Gastrocnemius medialis (tissue), 4 donors: ENCODE results near the gene SLC35G2. TPM values are rescaled to one million over a fixed set of nuclear protein-coding genes. Genes with fewer than 3 reads are reported as not detected.

Source experiments
- ATAC-seq, 2 donors: fragments of 150-250 bp; one replicate each; pipeline ENCODE4 v1.9.1; 2016
- DNase-seq, 2 donors: peaks; one replicate each; pipeline ENCODE4 v3.0.0-alpha.2; 2019
- H3K27ac ChIP-seq, 4 donors: fragments of 200-600 bp; sonication (generic); 1 replicate in 1 of 4; 2 replicates in 3 of 4; pipeline ENCODE4 v1.5.1; 2016 to 2018; ENCODE audit warnings: mild to moderate bottlenecking in 2 of 4, moderate library complexity in 1 of 4
- H3K27me3 ChIP-seq, 3 donors: fragments of 200-600 bp; sonication (generic) in 2 of 3; 1 replicate in 1 of 3; 2 replicates in 2 of 3; pipeline versions ENCODE4 v1.5.1 to v1.6.0; 2016 to 2019; ENCODE audit warnings: mild to moderate bottlenecking in 1 of 3, moderate library complexity in 1 of 3
- H3K36me3 ChIP-seq, 2 donors: fragments of 200-600 bp; sonication (generic) in 1 of 2; one replicate each; pipeline ENCODE4 v1.5.1; 2017 to 2018
- H3K4me1 ChIP-seq, 2 donors: fragments of 200-600 bp; sonication (generic) in 1 of 2; one replicate each; pipeline ENCODE4 v1.5.1; 2016 to 2017; ENCODE audit warnings: mild to moderate bottlenecking in 2 of 2
- H3K4me3 ChIP-seq, 4 donors: fragments of 200-600 bp; sonication (generic) in 3 of 4; 1 replicate in 1 of 4; 2 replicates in 3 of 4; pipeline ENCODE4 v1.5.1; 2016 to 2019; ENCODE audit warnings: mild to moderate bottlenecking in 2 of 4
- H3K9me3 ChIP-seq, 3 donors: fragments of 200-600 bp; sonication (generic) in 2 of 3; 1 replicate in 1 of 3; 2 replicates in 2 of 3; pipeline ENCODE4 v1.5.1; 2016 to 2019
- POLR2A ChIP-seq, 2 donors: fragments of 450-650 bp; IDR thresholded peaks; one replicate each; pipeline ENCODE4 v1.6.1; 2017; ENCODE audit warnings: antibody characterized with exemption in 2 of 2, mild to moderate bottlenecking in 2 of 2, moderate library complexity in 2 of 2
- in situ Hi-C, 4 donors: fragments of 200-750 bp; cut with MboI; loops; one replicate each; pipeline versions ENCODE4 v1.15.0 to v1.8.0; 2017; ENCODE audit warnings: low sequenced_read_pairs in 4 of 4
- intact Hi-C: fragments of 100-400 bp; cut with DNase I; formaldehyde crosslinking; loops from one replicate; pipeline ENCODE4 v1.15.1; 2023; ENCODE audit warnings: low total_unique reads
- total RNA-seq, 4 donors: library from RNA; depleted of rRNA; stranded (reverse); fragments of >200 nt; gene quantifications; one replicate each; pipeline versions ENCODE4 v1.1.0 to v1.2.3, GENCODE V29; 2016
- TF ChIP-seq, protein P1 (sequence below), 5 experiments: fragments of 450-650 bp in 3 of 5; fragments of 200-600 bp in 2 of 5; sonication (generic) in 2 of 5; IDR thresholded peaks in 4 of 5; conservative IDR thresholded peaks in 1 of 5; 1 replicate in 4 of 5; 2 replicates in 1 of 5; pipeline ENCODE4 v1.5.1; 2016 to 2019; ENCODE audit warnings: antibody characterized with exemption in 5 of 5, mild to moderate bottlenecking in 3 of 5, moderate library complexity in 3 of 5

Gene SLC35G2
- total RNA-seq, 4 donors from 2014 or later = 1.00 to 3.2 (median 1.9) TPM

DNA sequence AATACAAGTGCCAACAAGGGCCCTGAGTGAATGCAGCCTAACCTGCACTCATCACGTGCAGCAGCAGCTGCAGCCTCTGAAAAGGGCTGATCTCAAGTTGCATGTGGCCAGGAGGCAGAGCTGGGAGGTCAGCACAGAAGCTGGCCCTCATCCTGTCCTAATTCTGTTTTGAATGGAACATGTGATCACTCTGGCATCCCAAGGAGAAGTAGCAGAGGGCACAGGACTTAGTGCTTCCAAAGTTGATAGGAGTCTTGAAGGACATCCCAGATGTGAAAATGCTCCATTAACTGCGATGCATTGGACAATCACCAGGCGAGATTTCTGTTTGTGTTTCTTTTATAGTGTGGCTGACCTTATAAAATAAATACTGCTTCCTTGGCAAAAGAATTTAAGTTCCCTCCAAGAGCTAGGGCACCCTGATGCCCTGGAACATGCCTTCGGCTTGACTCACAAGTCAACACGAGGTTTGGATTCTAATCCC, 35.2 kb upstream of the SLC35G2 start:
- peak in 1 of 2 donors; percentile 28 for ATAC-seq
- in situ Hi-C loops = no loop called here
- H3K4me3 ChIP-seq = no peak overlapping the region
- peaks cover 15 to 17% of the 10 kb centered on the region in 2 donors for H3K4me1 ChIP-seq
- H3K27ac ChIP-seq = no peak overlapping the region
- intact Hi-C loops = no loop called here
- DNase-seq = peak in 1 of 2 donors; percentile 22
- no peaks in the 10 kb centered on the region for H3K27me3 ChIP-seq
- no peaks in the 10 kb centered on the region for H3K36me3 ChIP-seq
- H3K9me3 ChIP-seq = no peaks in the 10 kb centered on the region
- TF ChIP-seq, protein P1, sequence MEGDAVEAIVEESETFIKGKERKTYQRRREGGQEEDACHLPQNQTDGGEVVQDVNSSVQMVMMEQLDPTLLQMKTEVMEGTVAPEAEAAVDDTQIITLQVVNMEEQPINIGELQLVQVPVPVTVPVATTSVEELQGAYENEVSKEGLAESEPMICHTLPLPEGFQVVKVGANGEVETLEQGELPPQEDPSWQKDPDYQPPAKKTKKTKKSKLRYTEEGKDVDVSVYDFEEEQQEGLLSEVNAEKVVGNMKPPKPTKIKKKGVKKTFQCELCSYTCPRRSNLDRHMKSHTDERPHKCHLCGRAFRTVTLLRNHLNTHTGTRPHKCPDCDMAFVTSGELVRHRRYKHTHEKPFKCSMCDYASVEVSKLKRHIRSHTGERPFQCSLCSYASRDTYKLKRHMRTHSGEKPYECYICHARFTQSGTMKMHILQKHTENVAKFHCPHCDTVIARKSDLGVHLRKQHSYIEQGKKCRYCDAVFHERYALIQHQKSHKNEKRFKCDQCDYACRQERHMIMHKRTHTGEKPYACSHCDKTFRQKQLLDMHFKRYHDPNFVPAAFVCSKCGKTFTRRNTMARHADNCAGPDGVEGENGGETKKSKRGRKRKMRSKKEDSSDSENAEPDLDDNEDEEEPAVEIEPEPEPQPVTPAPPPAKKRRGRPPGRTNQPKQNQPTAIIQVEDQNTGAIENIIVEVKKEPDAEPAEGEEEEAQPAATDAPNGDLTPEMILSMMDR (IDR thresholded peaks at IDR 0.05 in 4 of 5, conservative IDR thresholded peaks at IDR 0.05 in 1 of 5) = no peak
- no peak for TF ChIP-seq POLR2A (IDR thresholded peaks at IDR 0.05)

DNA sequence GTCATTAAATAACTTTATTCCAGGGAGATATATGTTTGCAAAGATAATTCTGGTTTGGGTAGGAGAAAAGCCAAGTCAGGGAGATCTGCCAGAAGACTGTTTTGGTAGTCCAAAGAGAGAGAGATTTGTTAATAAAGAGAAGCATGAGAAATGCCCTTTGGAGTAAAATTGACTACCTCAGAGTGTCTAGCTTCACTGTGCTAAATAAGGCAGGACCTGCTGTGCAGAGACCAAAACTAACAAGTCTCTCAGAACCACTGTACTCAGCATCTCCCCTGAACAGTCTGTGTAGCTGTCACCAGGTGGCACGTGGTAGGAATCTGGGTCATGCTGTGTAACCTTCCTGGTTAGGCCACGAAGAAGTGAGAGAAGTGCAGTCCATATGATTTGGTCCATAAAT, 31.6 kb upstream of the SLC35G2 start:
- in situ Hi-C loops = no loop called here
- Histone ChIP-seq H3K27me3 (no peaks in the 10 kb centered on the region), H3K36me3 (no peaks in the 10 kb centered on the region), H3K27ac (peak overlapping the region; percentile 3 to 58 (median 46)), H3K9me3 (no peaks in the 10 kb centered on the region), H3K4me3 (no peak overlapping the region), H3K4me1 (peaks cover 15 to 17% of the 10 kb centered on the region in 2 donors)
- TF ChIP-seq POLR2A (IDR thresholded peaks at IDR 0.05) = no peak
- TF ChIP-seq, protein P1 (IDR thresholded peaks at IDR 0.05 in 4 of 5, conservative IDR thresholded peaks at IDR 0.05 in 1 of 5) = no peak
- ATAC-seq (peak; percentile 85 to 92), DNase-seq (peak; percentile 32 to 50)
- intact Hi-C loops = no loop called here

DNA sequence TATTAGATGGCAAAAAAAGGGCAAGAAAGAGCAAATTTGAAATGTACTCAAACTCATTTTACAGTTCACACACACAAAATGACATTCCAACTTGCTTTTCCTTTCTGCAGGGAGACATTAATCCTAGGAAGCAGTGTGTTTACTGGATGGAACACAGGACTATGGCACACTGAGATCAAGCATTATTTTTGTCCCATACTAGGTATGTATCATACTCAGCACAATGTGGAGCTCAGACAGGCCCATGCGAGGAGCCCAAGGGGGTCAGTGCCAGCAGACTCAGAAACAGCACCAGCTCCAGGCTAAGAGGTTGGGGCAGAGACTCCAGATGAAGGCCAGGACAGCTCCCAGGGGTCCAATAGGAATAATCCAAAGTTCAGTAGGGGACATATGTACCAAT, 30.8 kb upstream of the SLC35G2 start:
- intact Hi-C loops = no loop called here
- DNase-seq (no peak), ATAC-seq (no peak)
- no peak for TF ChIP-seq POLR2A (IDR thresholded peaks at IDR 0.05)
- TF ChIP-seq, protein P1 (IDR thresholded peaks at IDR 0.05 in 4 of 5, conservative IDR thresholded peaks at IDR 0.05 in 1 of 5) = no peak
- Histone ChIP-seq H3K27ac (peak overlapping the region in 2 of 4 donors; percentile 3 to 56), H3K27me3 (no peaks in the 10 kb centered on the region), H3K36me3 (no peaks in the 10 kb centered on the region), H3K4me1 (peaks cover 15 to 17% of the 10 kb centered on the region in 2 donors), H3K4me3 (no peak overlapping the region), H3K9me3 (no peaks in the 10 kb centered on the region)
- in situ Hi-C loops = no loop called here

DNA sequence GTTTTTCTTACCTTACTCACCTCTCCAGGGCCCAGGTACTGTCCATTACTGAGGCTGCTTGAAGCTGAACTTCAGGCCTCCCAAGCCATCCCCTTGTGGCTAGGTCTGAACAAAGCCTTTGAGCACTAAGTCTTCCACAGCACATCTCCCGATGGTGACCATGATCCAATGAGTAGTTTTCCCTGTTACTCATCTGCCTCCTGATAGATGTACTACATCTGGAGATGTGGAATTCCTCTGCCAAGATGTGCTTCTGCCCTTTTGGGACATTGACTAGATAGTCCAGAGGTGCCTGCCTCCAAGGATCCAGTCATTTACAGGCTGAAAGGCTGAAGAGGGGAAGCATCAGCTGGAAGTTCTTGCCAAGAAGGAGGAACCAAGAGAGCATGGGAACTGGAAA, 28.9 kb upstream of the SLC35G2 start:
- H3K9me3 ChIP-seq = no peaks in the 10 kb centered on the region
- in situ Hi-C loops (no loop called here), intact Hi-C loops (no loop called here)
- ATAC-seq (no peak), DNase-seq (no peak)
- H3K36me3 ChIP-seq = no peaks in the 10 kb centered on the region
- no peak overlapping the region for H3K27ac ChIP-seq
- no peak overlapping the region for H3K4me3 ChIP-seq
- peaks cover 15 to 17% of the 10 kb centered on the region in 2 donors for H3K4me1 ChIP-seq
- TF ChIP-seq POLR2A (IDR thresholded peaks at IDR 0.05) = no peak
- TF ChIP-seq, protein P1 (IDR thresholded peaks at IDR 0.05 in 4 of 5, conservative IDR thresholded peaks at IDR 0.05 in 1 of 5) = no peak
- H3K27me3 ChIP-seq = no peaks in the 10 kb centered on the region

DNA sequence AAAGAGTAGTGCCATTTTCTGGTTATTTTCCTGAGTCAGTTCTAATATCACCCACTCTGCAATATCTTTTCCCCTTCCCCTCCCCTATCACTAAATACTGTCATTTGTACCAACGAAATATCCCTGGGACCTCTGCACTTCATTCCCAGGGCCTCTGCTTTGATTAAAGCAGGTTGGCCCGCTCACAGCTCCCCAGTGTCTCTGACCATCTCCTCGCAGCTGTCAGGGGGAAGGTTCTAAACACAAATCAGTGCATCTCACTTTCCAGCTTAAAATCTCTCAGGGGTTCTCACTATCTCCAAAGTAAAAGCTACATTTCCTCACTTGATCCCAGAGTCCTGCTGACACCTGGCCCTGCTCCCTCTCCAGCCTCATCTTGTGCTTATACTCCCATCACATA, 28.1 kb upstream of the SLC35G2 start:
- intact Hi-C loops = no loop called here
- Histone ChIP-seq H3K9me3 (no peaks in the 10 kb centered on the region), H3K27ac (no peak overlapping the region), H3K4me1 (peaks cover 15 to 17% of the 10 kb centered on the region in 2 donors), H3K36me3 (no peaks in the 10 kb centered on the region), H3K4me3 (no peak overlapping the region), H3K27me3 (no peaks in the 10 kb centered on the region)
- in situ Hi-C loops = no loop called here
- no peak for ATAC-seq
- no peak for DNase-seq
- no peak for TF ChIP-seq POLR2A (IDR thresholded peaks at IDR 0.05)
- TF ChIP-seq, protein P1 (IDR thresholded peaks at IDR 0.05 in 4 of 5, conservative IDR thresholded peaks at IDR 0.05 in 1 of 5) = no peak
